Calu3 (cell line): Measurements from ENCODE around the gene RPS23. TPM values are rescaled to one million over a fixed set of nuclear protein-coding genes. Genes with fewer than 3 reads are reported as not detected.

Source experiments
- BruUV-seq: library from RNA; stranded (reverse); fragments of 400-500 nt; replicated peaks from 2 replicates; lab custom pipeline; 2021; lab: Mats Ljungman, UMichigan
- CTCF ChIA-PET: fragments of 300-600 bp; sonication (Branson Sonifier 250); formaldehyde crosslinking; loops from one replicate; lab custom pipeline; 2022; ENCODE audit warnings: antibody characterized with exemption; lab: Charles Lee
- DNase-seq: peaks from one replicate; pipeline ENCODE4 v3.0.0; 2022
- H3K27ac Mint-ChIP-seq: one replicate; pipeline ENCODE4 v1.8.0; 2022; ENCODE audit warnings: mixed read lengths; ENCODE audit not compliant: unreplicated experiment
- H3K27me3 Mint-ChIP-seq: one replicate; pipeline ENCODE4 v1.8.0; 2022; ENCODE audit warnings: mixed read lengths; ENCODE audit not compliant: unreplicated experiment
- H3K36me3 Mint-ChIP-seq: one replicate; pipeline ENCODE4 v1.8.0; 2022; ENCODE audit warnings: mild to moderate bottlenecking, moderate library complexity, mixed read lengths; ENCODE audit not compliant: insufficient read depth, unreplicated experiment
- H3K4me1 Mint-ChIP-seq: one replicate; pipeline ENCODE4 v1.8.0; 2022; ENCODE audit warnings: mild to moderate bottlenecking, low read depth, mixed read lengths; ENCODE audit not compliant: unreplicated experiment
- H3K4me3 Mint-ChIP-seq: one replicate; pipeline ENCODE4 v1.8.0; 2022; ENCODE audit warnings: mild to moderate bottlenecking, low read depth, moderate library complexity, mixed read lengths; ENCODE audit not compliant: unreplicated experiment
- H3K9me3 Mint-ChIP-seq: one replicate; pipeline ENCODE4 v1.8.0; 2022; ENCODE audit warnings: low read depth, mixed read lengths; ENCODE audit not compliant: unreplicated experiment
- CTCF ChIP-seq: fragments of 200-600 bp; IDR thresholded peaks from one replicate; pipeline ENCODE4 v1.8.0; 2022; ENCODE audit warnings: antibody characterized with exemption; ENCODE audit not compliant: unreplicated experiment
- intact Hi-C: fragments of 100-400 bp; cut with micrococcal nuclease; formaldehyde crosslinking; loops from one replicate; pipeline ENCODE4 v1.10.0; 2022; ENCODE audit not compliant: unreplicated experiment
- total RNA-seq: library from RNA; stranded (reverse); gene quantifications from 2 replicates; pipeline ENCODE4 v1.2.3, GENCODE V29; 2022

RPS23 gene
- total RNA-seq, 1 experiment from 2014 or later, result 1,628 TPM

DNA sequence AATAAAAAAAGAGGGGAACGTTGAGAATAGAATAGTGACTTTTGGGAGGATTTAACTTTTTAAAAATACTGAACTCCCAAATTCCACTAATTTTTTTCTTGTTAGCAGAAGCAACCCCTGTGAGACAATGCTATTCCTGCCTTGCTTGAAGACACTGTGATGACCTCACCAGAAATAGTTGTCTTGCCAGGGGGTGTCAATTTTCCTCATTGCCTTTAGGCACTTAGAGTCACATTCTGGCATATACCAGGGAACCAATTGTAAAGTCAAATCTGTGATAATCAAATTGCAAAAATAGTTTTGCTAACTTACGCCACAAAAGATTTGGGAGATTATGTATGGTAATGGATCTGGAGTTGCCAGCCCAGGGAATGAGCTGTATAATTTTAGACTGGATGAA is 42.8 kb upstream of the RPS23 start:
- DNase-seq, result no peak
- intact Hi-C loops, result no loop called here
- H3K36me3 Mint-ChIP-seq, result no peaks in the 10 kb centered on the region
- BruUV-seq, result no TSS peak
- no peaks in the 10 kb centered on the region for H3K4me1 Mint-ChIP-seq
- H3K4me3 Mint-ChIP-seq, result no peak overlapping the region
- CTCF ChIA-PET, result no interaction called here
- H3K27ac Mint-ChIP-seq, result no peak overlapping the region
- TF ChIP-seq CTCF, result no peak
- H3K27me3 Mint-ChIP-seq, result peaks cover 30% of the 10 kb centered on the region
- H3K9me3 Mint-ChIP-seq, result peaks cover 2% of the 10 kb centered on the region

- peaks cover 2% of the 10 kb centered on the region for H3K9me3 Mint-ChIP-seq
- CTCF ChIA-PET, result no interaction called here
- H3K27ac Mint-ChIP-seq, result no peak overlapping the region
These were observed 41.7 kb upstream of the RPS23 start for GRCh38 chr5:82319651-82320376.

DNA sequence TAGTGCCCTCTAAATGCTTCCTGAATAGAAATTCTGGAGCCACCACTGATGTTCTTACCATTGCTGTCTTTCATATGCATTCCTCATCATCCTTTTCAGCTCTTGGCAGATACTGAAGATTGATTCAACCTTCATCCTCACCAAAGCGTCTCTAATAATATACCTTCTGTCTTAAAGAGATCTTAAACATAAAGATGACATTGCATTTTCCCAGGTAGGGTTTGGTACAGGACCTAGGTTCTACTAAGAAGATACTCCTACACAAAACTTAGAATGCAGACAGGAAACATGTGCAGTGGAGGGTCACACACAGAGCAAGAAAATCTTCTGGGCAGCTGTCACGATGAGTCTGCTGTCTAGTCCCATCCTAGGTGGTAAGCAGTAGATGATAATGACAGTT is 41.0 kb upstream of the RPS23 start:
- Mint-ChIP-seq H3K27ac (no peak overlapping the region), H3K4me3 (no peak overlapping the region), H3K9me3 (peaks cover 2% of the 10 kb centered on the region), H3K27me3 (peaks cover 27% of the 10 kb centered on the region), H3K36me3 (no peaks in the 10 kb centered on the region), H3K4me1 (no peaks in the 10 kb centered on the region)
- intact Hi-C loops, result no loop called here
- TF ChIP-seq CTCF, result no peak
- CTCF ChIA-PET, result no interaction called here
- no peak for DNase-seq
- no TSS peak for BruUV-seq

More at GRCh38 chr5:82319651-82320376, 41.7 kb upstream of the RPS23 start:
- TF ChIP-seq CTCF, result no peak
- no peak for DNase-seq
- Mint-ChIP-seq H3K27me3 (peaks cover 30% of the 10 kb centered on the region), H3K4me1 (no peaks in the 10 kb centered on the region), H3K4me3 (no peak overlapping the region), H3K36me3 (no peaks in the 10 kb centered on the region)
- BruUV-seq, result no TSS peak
- intact Hi-C loops, result no loop called here

DNA sequence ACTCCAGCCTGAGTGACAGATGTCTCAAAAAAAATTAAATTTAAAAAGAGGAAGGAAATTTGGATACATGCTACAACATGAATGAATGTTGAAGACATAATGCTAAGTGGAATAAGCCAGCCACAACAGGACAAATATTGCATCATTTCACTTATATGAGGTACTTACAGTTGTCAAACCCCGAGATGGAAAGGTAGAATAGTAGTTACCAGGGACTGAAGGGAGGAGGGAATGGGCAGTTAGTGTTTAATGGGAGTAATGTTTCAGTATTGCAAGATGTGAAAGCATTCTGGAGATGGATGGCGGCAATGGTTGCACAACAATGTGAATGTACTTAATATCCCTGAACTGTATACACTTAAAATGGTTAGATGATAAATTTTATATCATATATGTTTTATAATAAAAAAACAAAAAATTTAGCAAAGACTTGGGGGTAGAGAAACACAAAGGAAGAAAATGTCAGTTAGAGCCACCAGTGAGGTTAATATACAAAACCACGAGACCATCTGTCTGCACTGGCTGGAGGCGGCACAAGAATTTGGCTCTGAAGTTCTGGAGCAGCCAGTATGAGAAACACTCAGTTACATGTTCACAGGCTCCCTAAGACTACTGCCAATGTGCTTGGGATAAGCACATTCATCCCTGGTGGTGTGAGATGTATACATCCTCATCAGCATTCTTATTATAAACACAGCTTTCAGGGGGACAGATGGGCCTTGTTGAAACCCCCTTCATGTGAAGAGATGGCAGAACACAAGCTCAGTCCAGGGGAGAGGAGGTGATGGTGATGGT is 37.0 kb upstream of the RPS23 start:
- H3K36me3 Mint-ChIP-seq, result no peaks in the 10 kb centered on the region
- no peak for TF ChIP-seq CTCF
- no peak for DNase-seq
- no peak overlapping the region for H3K4me3 Mint-ChIP-seq
- BruUV-seq, result no TSS peak
- intact Hi-C loops, result loop anchor here (2.0 kb wide), 1 partner anchor 30 kb away; no protein-coding TSS in a partner anchor
- H3K9me3 Mint-ChIP-seq, result no peaks in the 10 kb centered on the region
- no peaks in the 10 kb centered on the region for H3K27me3 Mint-ChIP-seq
- CTCF ChIA-PET, result no interaction called here
- H3K27ac Mint-ChIP-seq, result no peak overlapping the region
- peaks cover 13% of the 10 kb centered on the region for H3K4me1 Mint-ChIP-seq
